HG02938 (cell line): ENCODE results near the gene DZIP1L.

ENCODE experiments used
- ATAC-seq: cut with Tn5 transposase; IDR thresholded peaks from one replicate; pipeline ENCODE4 v1.9.1; 2021; ENCODE audit warnings: mild to moderate bottlenecking, moderate library complexity; ENCODE audit not compliant: unreplicated experiment

Gene DZIP1L

GRCh38 chr3:138038725-138039462 is 76.5 kb downstream of the DZIP1L start:
- no peak for ATAC-seq

- no peak for ATAC-seq
These were observed 78.8 kb downstream of the DZIP1L start for GRCh38 chr3:138036572-138036971.

- ATAC-seq: no peak
These were observed 80.5 kb downstream of the DZIP1L start for GRCh38 chr3:138034918-138035317.

DNA sequence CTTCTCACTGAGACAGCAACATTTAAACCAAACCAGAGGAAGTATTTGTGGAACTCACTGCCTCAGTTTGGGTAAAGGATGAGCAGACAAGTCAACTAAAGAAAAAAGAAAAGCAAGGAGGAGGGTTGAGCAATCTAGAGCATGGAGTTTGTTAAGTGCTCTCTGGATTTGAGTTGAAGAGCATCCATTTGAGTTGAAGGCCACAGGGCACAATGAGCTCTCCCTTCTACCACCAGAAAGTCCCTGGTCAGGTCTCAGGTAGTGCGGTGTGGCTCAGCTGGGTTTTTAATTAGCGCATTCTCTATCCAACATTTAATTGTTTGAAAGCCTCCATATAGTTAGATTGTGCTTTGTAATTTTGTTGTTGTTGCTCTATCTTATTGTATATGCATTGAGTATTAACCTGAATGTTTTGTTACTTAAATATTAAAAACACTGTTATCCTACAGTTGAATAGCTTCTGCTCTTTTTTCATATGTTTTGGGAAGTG is 82.2 kb downstream of the DZIP1L start:
- ATAC-seq: no peak

DNA sequence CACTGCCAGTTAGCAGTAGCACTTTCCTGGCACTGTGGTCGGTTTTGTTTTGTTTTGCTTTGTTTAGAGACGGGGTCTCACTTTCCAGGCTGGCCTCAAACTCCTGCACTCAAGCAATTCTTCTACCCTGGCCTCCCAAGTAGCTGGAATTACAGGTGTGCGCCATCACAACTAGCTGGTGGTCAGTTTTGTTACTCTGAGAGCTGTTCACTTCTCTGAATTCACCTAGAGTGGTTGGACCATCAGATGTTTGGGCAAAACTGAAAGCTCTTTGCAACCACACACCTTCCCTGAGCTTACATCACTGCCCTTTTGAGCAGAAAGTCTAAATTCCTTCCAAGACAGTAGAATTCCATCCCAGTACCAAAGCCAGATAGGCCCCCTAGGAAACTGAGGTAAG is 82.8 kb downstream of the DZIP1L start:
- peak; percentile 42 for ATAC-seq

GRCh38 chr3:138031536-138031935 is 83.9 kb downstream of the DZIP1L start:
- ATAC-seq: no peak

DNA sequence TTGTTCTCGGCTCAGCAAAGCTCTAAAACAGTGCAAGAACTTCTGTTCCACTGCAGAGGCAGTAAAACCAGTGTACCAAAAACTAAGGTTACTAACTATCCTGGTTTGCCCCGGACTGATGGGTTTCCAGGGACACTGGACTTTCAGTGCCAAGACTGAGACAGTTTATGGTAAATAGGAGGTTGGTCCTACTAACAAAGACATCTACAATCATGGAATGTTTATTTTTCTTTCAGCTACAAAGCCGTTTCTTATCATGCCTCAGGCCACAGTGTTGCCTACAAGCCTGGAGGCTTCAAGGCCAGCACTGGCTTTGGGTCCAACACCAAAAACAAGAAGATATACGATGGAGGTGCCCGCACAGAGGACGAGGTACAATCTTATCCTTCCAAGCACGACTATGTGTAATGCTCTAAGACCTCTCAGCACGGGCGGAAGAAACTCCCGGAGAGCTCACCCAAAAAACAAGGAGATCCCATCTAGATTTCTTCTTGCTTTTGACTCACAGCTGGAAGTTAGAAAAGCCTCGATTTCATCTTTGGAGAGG is 84.6 kb downstream of the DZIP1L start:
- no peak for ATAC-seq

GRCh38 chr3:138027821-138028220 is 87.6 kb downstream of the DZIP1L start:
- ATAC-seq: no peak

GRCh38 chr3:138025553-138025952 is 89.9 kb downstream of the DZIP1L start:
- no peak for ATAC-seq

DNA sequence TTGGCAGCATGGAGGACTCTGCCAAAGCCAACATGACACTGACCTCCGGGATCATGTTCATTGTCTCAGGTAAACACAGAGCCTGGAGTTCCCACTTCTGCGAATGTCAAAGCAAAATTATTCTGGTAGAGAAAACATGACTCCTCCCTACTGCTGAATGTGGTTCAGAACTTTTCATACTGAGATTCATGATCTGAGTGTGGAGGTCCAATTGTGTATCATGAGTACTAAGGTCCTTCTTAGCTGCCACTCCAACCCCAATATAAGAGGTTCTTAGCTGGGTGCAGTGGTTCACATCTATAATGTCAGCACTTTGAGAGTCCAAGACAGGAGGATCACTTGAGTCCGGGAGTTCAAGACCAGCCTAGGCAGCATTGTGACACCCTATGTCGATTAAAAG is 91.7 kb downstream of the DZIP1L start:
- no peak for ATAC-seq

DNA sequence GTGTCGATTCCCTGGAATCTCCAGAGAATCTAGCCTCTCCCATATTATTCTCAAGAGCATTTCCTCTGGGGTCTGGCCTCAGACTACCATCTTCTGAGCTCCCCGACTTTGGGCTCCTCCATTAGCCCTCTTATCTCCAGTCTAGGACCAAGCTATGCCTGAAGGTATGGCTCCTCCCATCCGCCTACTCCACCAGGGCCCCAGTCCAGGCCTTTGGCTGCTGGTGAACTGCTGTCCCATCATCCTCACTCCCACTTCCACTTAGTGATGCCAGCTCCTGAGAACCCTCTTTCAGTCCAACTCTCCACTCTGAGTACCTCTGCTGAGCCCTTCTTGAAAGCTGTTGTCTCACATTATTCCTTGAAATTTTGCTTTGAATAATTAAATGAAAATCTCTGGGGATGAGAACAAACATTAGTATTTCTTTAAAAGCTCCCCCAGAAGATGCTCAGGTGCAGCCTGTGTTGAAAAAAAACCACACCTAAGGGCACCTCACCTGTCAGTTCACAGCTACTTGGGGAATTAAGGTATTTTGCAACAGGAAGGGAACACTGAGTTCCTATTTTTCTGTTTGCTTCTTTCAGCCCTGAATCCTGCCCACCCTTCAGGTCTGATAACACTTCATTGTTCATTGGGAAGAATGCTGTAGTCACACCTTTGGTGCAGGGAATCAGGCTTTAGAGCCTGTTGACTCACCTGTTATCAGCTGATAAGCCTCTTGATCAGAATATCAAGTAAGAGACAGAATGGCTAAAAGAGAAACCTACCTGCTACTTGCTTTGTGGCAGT is 95.9 kb downstream of the DZIP1L start:
- ATAC-seq: no peak

- ATAC-seq: no peak
These were observed 99.3 kb downstream of the DZIP1L start for GRCh38 chr3:138016065-138016464.

GRCh38 chr3:138012526-138012925 is 102.9 kb downstream of the DZIP1L start:
- ATAC-seq: no peak
